ENCODE results near the gene GDI1. TPM values are rescaled to one million over a fixed set of nuclear protein-coding genes. Genes with fewer than 3 reads are reported as not detected.

GDI1 gene
- polyA plus RNA-seq, 3 donors = 15.8 to 398 (median 21.3) TPM

DNA sequence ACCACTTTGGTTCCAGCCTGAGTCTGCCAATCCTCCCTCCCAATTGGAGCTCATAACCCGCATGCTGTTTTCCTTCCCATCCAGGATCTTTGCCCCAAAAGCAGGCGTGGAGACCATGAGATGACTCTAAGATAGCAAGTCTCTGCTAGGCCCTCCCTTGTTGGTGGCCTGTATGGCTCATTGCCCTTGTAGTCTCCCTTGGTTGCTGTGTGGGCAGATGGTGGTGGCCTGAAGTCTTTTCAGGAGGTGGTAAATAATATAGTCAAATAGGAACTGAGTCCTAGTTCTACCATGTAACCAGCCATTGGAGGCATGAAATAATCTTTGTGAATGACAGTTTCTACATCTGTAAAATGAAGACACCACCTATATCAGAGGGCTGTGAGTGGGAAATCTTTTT lies 7.2 kb upstream of the GDI1 start:
- TF ChIP-seq, protein P1, sequence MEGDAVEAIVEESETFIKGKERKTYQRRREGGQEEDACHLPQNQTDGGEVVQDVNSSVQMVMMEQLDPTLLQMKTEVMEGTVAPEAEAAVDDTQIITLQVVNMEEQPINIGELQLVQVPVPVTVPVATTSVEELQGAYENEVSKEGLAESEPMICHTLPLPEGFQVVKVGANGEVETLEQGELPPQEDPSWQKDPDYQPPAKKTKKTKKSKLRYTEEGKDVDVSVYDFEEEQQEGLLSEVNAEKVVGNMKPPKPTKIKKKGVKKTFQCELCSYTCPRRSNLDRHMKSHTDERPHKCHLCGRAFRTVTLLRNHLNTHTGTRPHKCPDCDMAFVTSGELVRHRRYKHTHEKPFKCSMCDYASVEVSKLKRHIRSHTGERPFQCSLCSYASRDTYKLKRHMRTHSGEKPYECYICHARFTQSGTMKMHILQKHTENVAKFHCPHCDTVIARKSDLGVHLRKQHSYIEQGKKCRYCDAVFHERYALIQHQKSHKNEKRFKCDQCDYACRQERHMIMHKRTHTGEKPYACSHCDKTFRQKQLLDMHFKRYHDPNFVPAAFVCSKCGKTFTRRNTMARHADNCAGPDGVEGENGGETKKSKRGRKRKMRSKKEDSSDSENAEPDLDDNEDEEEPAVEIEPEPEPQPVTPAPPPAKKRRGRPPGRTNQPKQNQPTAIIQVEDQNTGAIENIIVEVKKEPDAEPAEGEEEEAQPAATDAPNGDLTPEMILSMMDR (IDR thresholded peaks at IDR 0.05) = no peak

DNA sequence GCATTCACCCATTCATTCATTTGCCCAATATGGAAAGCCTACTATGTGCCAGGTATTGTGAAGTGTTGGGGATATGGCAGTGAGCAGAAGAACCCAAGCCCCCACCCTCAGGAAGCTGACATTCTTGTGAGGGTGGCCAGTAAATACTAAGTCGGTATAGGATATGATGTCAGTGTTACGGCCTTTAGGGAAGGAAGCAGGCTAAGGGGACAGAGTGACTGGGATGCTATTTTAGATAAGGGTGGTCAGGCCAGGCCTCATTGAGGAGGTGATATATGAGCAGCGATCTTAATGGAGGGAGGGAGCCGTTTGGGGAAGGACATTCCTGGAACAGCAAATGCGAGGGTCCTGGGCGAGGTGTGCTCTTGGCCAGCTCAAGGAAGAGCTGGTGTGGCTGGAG lies 6.5 kb upstream of the GDI1 start:
- DNase-seq = peak; percentile 21 to 51 (median 32)
- WGBS (ENCODE audit: insufficient coverage) = 19% methylated on average over 5 of the region's 6 CpGs
- no peaks in the 10 kb centered on the region for H4K20me1 ChIP-seq (ENCODE audit: insufficient read depth, low read length)
- H3K4me1 Mint-ChIP-seq = peaks cover 42% of the 10 kb centered on the region
- peak overlapping the region; percentile 55 for H3K9ac ChIP-seq (ENCODE audit: insufficient read depth, low read length, poor library complexity, severe bottlenecking)
- peak overlapping the region; percentile 74 to 91 for H3K4me3 Mint-ChIP-seq
- H3K27ac ChIP-seq (ENCODE audit: low read depth in 1 of 2, low read length in 2 of 2) = peak overlapping the region; percentile 78 to 92
- peaks cover 0 to 22% (median 5%) of the 10 kb centered on the region in 7 donors for H3K9me3 Mint-ChIP-seq
- H3K36me3 Mint-ChIP-seq = peaks cover 29 to 33% of the 10 kb centered on the region in 2 donors
- H3K4me1 ChIP-seq (ENCODE audit: control insufficient read depth in 1 of 2, insufficient read depth in 2 of 2, low read length in 2 of 2) = peaks cover 47 to 53% of the 10 kb centered on the region in 2 donors
- peak overlapping the region in 2 of 3 experiments; percentile 24 to 87 for H3K4me3 ChIP-seq (replicated peaks in 1 of 3; ENCODE audit: low read depth in 2 of 3, low read length in 3 of 3)
- peaks cover 0 to 7% (median 2%) of the 10 kb centered on the region in 3 donors for H3K27me3 Mint-ChIP-seq (ENCODE audit: low read depth in 3 of 3)
- peak overlapping the region; percentile 82 for H3K4me2 ChIP-seq (replicated peaks; ENCODE audit: extremely low read depth, low read length, poor library complexity, severe bottlenecking)
- intact Hi-C loops (cut with micrococcal nuclease) = no loop called here
- peak overlapping the region; percentile 90 to 99 (median 95) for H3K27ac Mint-ChIP-seq
- TF ChIP-seq, protein P1 (IDR thresholded peaks at IDR 0.05) = no peak
- no peaks in the 10 kb centered on the region for H3K9me3 ChIP-seq (replicated peaks in 1 of 2; ENCODE audit: control insufficient read depth in 1 of 2, insufficient read depth in 1 of 2, low read length in 2 of 2)
- H3K79me2 ChIP-seq (ENCODE audit: insufficient read depth, low read length) = peaks cover 43% of the 10 kb centered on the region
- no peak overlapping the region for H2AFZ ChIP-seq (ENCODE audit: insufficient read depth, low read depth, low read length, poor library complexity, severe bottlenecking)
- H3K36me3 ChIP-seq (replicated peaks in 1 of 2; ENCODE audit: control insufficient read depth in 1 of 2, insufficient read depth in 2 of 2, low read length in 2 of 2) = peaks cover 31 to 34% of the 10 kb centered on the region in 2 donors
- no peaks in the 10 kb centered on the region for H3K27me3 ChIP-seq (ENCODE audit: control insufficient read depth in 2 of 2, insufficient read depth in 2 of 2, low read length in 2 of 2)

More for the DNA sequence above, 7.2 kb upstream of the GDI1 start:
- Histone ChIP-seq H4K20me1 (ENCODE audit: insufficient read depth, low read length) (no peaks in the 10 kb centered on the region), H3K9ac (ENCODE audit: insufficient read depth, low read length, poor library complexity, severe bottlenecking) (no peak overlapping the region), H3K27me3 (ENCODE audit: control insufficient read depth in 2 of 2, insufficient read depth in 2 of 2, low read length in 2 of 2) (no peaks in the 10 kb centered on the region), H3K4me2 (replicated peaks; ENCODE audit: extremely low read depth, low read length, poor library complexity, severe bottlenecking) (peak overlapping the region; percentile 82), H3K4me1 (ENCODE audit: control insufficient read depth in 1 of 2, insufficient read depth in 2 of 2, low read length in 2 of 2) (peaks cover 47 to 56% of the 10 kb centered on the region in 2 donors), H3K4me3 (replicated peaks in 1 of 3; ENCODE audit: low read depth in 2 of 3, low read length in 3 of 3) (peak overlapping the region in 2 of 3 experiments; percentile 78 to 87), H3K36me3 (replicated peaks in 1 of 2; ENCODE audit: control insufficient read depth in 1 of 2, insufficient read depth in 2 of 2, low read length in 2 of 2) (peaks cover 25 to 27% of the 10 kb centered on the region in 2 donors), H3K27ac (ENCODE audit: low read depth in 1 of 2, low read length in 2 of 2) (peak overlapping the region; percentile 78 to 92), H3K9me3 (replicated peaks in 1 of 2; ENCODE audit: control insufficient read depth in 1 of 2, insufficient read depth in 1 of 2, low read length in 2 of 2) (no peaks in the 10 kb centered on the region), H3K79me2 (ENCODE audit: insufficient read depth, low read length) (peaks cover 43% of the 10 kb centered on the region), H2AFZ (ENCODE audit: insufficient read depth, low read depth, low read length, poor library complexity, severe bottlenecking) (no peak overlapping the region)
- Mint-ChIP-seq H3K4me1 (peaks cover 42% of the 10 kb centered on the region), H3K9me3 (peaks cover 0 to 20% (median 5%) of the 10 kb centered on the region in 7 donors), H3K27ac (peak overlapping the region; percentile 90 to 99 (median 95)), H3K4me3 (peak overlapping the region; percentile 81 to 84), H3K27me3 (ENCODE audit: low read depth in 3 of 3) (peaks cover 0 to 7% (median 2%) of the 10 kb centered on the region in 3 donors), H3K36me3 (peaks cover 22 to 27% of the 10 kb centered on the region in 2 donors)
- intact Hi-C loops (cut with micrococcal nuclease) = no loop called here
- no peak for DNase-seq
- 60% methylated on average over 1 of the region's 2 CpGs for WGBS (ENCODE audit: insufficient coverage)
